ENCODE data around the gene FA2H. TPM values are rescaled to one million over a fixed set of nuclear protein-coding genes. Genes with fewer than 3 reads are reported as not detected.

The FA2H gene
- total and polyA plus RNA-seq, 12 donors = 0.17 to 6.1 (median 0.33) TPM; not detected in 5

- H3K9me3 ChIP-seq (replicated peaks in 1 of 3) = no peaks in the 10 kb centered on the region
- no peaks in the 10 kb centered on the region for H3K36me3 ChIP-seq (replicated peaks in 1 of 2)
- peaks cover 7 to 9% of the 10 kb centered on the region in 2 donors for H3K4me1 ChIP-seq (replicated peaks in 1 of 2)
- 91 to 94% (median 93%) methylated on average over 3 to 4 of the region's 4 CpGs for WGBS, 4 donors
- no peak overlapping the region for H3K4me3 ChIP-seq
- TF ChIP-seq, protein P1, sequence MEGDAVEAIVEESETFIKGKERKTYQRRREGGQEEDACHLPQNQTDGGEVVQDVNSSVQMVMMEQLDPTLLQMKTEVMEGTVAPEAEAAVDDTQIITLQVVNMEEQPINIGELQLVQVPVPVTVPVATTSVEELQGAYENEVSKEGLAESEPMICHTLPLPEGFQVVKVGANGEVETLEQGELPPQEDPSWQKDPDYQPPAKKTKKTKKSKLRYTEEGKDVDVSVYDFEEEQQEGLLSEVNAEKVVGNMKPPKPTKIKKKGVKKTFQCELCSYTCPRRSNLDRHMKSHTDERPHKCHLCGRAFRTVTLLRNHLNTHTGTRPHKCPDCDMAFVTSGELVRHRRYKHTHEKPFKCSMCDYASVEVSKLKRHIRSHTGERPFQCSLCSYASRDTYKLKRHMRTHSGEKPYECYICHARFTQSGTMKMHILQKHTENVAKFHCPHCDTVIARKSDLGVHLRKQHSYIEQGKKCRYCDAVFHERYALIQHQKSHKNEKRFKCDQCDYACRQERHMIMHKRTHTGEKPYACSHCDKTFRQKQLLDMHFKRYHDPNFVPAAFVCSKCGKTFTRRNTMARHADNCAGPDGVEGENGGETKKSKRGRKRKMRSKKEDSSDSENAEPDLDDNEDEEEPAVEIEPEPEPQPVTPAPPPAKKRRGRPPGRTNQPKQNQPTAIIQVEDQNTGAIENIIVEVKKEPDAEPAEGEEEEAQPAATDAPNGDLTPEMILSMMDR (IDR thresholded peaks at IDR 0.05) = no peak
- no peak for TF ChIP-seq POLR2A (IDR thresholded peaks at IDR 0.05)
- intact Hi-C loops (cut with DNase I) = no loop called here
- H3K27ac ChIP-seq = peak overlapping the region in 2 of 5 donors; percentile 64 to 79
- H3K27me3 ChIP-seq = no peaks in the 10 kb centered on the region
- DNase-seq = no peak
Observed at GRCh38 chr16:74744566-74744965, 30.1 kb downstream of the FA2H start.

- Histone ChIP-seq H3K4me3 (peak overlapping the region in 1 of 4 donors; percentile 24), H3K4me1 (replicated peaks in 1 of 2) (peaks cover 7 to 9% of the 10 kb centered on the region in 2 donors), H3K27ac (peak overlapping the region in 3 of 5 donors; percentile 64 to 88 (median 79)), H3K27me3 (no peaks in the 10 kb centered on the region), H3K36me3 (replicated peaks in 1 of 2) (no peaks in the 10 kb centered on the region), H3K9me3 (replicated peaks in 1 of 3) (no peaks in the 10 kb centered on the region)
- WGBS, 4 donors = 36 to 54% (median 36%) methylated on average over 14 to 15 of the region's 15 CpGs
- DNase-seq = peak; percentile 68 to 94 (median 89)
- TF ChIP-seq, protein P1 (IDR thresholded peaks at IDR 0.05) = no peak
- TF ChIP-seq POLR2A (IDR thresholded peaks at IDR 0.05) = peak; percentile 37 to 45
- intact Hi-C loops (cut with DNase I) = no loop called here
Observed at GRCh38 chr16:74743668-74744299, 30.8 kb downstream of the FA2H start.

DNA sequence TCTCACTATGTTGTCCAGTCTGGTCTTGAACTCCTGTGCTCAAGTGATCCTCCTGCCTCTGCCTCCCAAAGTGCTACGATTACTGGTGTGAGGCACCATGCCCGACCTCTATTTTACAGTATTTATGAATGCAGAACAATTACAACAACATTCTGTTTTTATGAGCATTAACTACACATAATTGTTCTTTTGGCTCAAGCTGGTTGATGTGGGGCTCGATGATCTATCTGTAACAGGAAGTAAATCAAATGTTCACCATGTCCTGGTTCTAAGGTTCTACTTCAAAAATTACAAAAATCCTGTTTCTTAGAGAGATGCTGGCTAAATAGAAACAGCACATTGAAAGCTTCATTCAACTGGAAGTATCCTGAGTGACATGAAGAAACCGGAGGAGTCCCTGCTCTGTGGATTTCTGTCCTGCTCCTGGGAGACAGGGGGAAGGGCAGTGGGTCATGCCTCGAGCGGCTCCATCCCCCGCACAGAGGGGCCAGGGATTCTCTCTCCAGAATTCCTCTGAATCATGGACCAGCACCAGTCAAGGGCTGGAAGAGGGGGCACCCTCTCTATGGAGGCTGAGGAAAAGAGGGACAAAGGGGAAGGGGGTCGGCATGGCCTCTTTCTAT lies 31.5 kb downstream of the FA2H start:
- Histone ChIP-seq H3K9me3 (replicated peaks in 1 of 3) (no peaks in the 10 kb centered on the region), H3K36me3 (replicated peaks in 1 of 2) (no peaks in the 10 kb centered on the region), H3K4me3 (peak overlapping the region in 1 of 4 donors; percentile 24), H3K4me1 (replicated peaks in 1 of 2) (peaks cover 7 to 9% of the 10 kb centered on the region in 2 donors), H3K27me3 (no peaks in the 10 kb centered on the region), H3K27ac (peak overlapping the region in 3 of 5 donors; percentile 64 to 88 (median 79))
- whole genome bisulfite sequencing, 4 donors = 43 to 59% (median 47%) methylated on average over 6 to 8 of the region's 8 CpGs
- no peak for TF ChIP-seq POLR2A (IDR thresholded peaks at IDR 0.05)
- TF ChIP-seq, protein P1 (IDR thresholded peaks at IDR 0.05) = no peak
- intact Hi-C loops (cut with DNase I) = no loop called here
- DNase-seq = no peak

- Histone ChIP-seq H3K36me3 (replicated peaks in 1 of 2) (no peaks in the 10 kb centered on the region), H3K4me1 (replicated peaks in 1 of 2) (peaks cover 7 to 9% of the 10 kb centered on the region in 2 donors), H3K27ac (no peak overlapping the region), H3K9me3 (replicated peaks in 1 of 3) (no peaks in the 10 kb centered on the region), H3K27me3 (no peaks in the 10 kb centered on the region), H3K4me3 (no peak overlapping the region)
- DNase-seq = no peak
- TF ChIP-seq, protein P1 (IDR thresholded peaks at IDR 0.05) = no peak
- TF ChIP-seq POLR2A (IDR thresholded peaks at IDR 0.05) = no peak
- WGBS, 4 donors = 41 to 60% (median 47%) methylated on average over 8 to 10 of the region's 10 CpGs
- intact Hi-C loops (cut with DNase I) = no loop called here
Observed at GRCh38 chr16:74742051-74742481, 32.6 kb downstream of the FA2H start.
